Lung (tissue), 12 donors: ENCODE data around the gene PTPN14. TPM values are rescaled to one million over a fixed set of nuclear protein-coding genes. Genes with fewer than 3 reads are reported as not detected.
A peak's percentile ranks its signal among the peaks of the same experiment; 100 is the strongest.

Source experiments
- ATAC-seq: fragments of 200-7000 bp; cut with Tn5 transposase; one replicate; pipeline ENCODE4 v1.9.1; 2020; ENCODE audit warnings: moderate number of reproducible peaks; ENCODE audit not compliant: insufficient read depth, low FRiP score
- DNase-seq, 3 donors: peaks; one replicate each; pipeline ENCODE4 v3.0.0-alpha.2; 2013 to 2017
- H3K27ac ChIP-seq, 2 donors: one replicate each; pipeline ENCODE4 v1.5.1; 2013; ENCODE audit warnings: mild to moderate bottlenecking in 2 of 2, moderate library complexity in 2 of 2, control low read depth in 1 of 2, inconsistent platforms in 1 of 2, low read depth in 1 of 2, low read length in 1 of 2
- H3K27me3 ChIP-seq, 3 donors: one replicate each; pipeline ENCODE4 v1.5.1; 2013; ENCODE audit warnings: low read length in 2 of 3; ENCODE audit not compliant: control insufficient read depth in 3 of 3, insufficient read depth in 3 of 3
- H3K36me3 ChIP-seq, 4 donors: one replicate each; pipeline ENCODE4 v1.5.1; 2013; ENCODE audit warnings: low read length in 4 of 4, mild to moderate bottlenecking in 1 of 4, moderate library complexity in 1 of 4; ENCODE audit not compliant: control insufficient read depth in 4 of 4, insufficient read depth in 4 of 4
- H3K4me1 ChIP-seq, 5 donors: one replicate each; pipeline ENCODE4 v1.5.1; 2013; ENCODE audit warnings: low read length in 5 of 5, mild to moderate bottlenecking in 2 of 5, moderate library complexity in 1 of 5; ENCODE audit not compliant: control insufficient read depth in 5 of 5, insufficient read depth in 5 of 5
- H3K4me3 ChIP-seq: one replicate; pipeline ENCODE4 v1.5.1; 2013; ENCODE audit warnings: mild to moderate bottlenecking, control low read depth, moderate library complexity
- H3K9ac ChIP-seq, 2 donors: one replicate each; pipeline ENCODE4 v1.5.1; 2013; ENCODE audit warnings: low read length in 2 of 2, control low read depth in 1 of 2; ENCODE audit not compliant: insufficient read depth in 1 of 2
- H3K9me3 ChIP-seq, 4 donors: one replicate each; pipeline ENCODE4 v1.5.1; 2013; ENCODE audit warnings: low read length in 3 of 4, mild to moderate bottlenecking in 1 of 4, moderate library complexity in 1 of 4; ENCODE audit not compliant: control insufficient read depth in 4 of 4, insufficient read depth in 3 of 4
- CTCF ChIP-seq: IDR thresholded peaks from 2 replicates; pipeline ENCODE4 v1.5.1; 2012; ENCODE audit warnings: mild to moderate bottlenecking; ENCODE audit errors: control extremely low read depth, extremely low read depth
- WGBS, 2 donors: extraction: QIAGEN DNeasy Blood & Tissue Kit; methylation state at CpG; one replicate each; pipeline ENCODE4 v1.1.7; 2013; 5-methylcytosine and 5-hydroxymethylcytosine counted together
- polyA plus RNA-seq, 2 donors: library from polyadenylated mRNA; stranded (reverse); fragments of 200-250 nt; gene quantifications; one replicate each; pipeline ENCODE4 v1.2.1, GENCODE V29; 2013
- total RNA-seq, 2 donors: library from RNA; depleted of rRNA in 1 of 2; stranded (reverse); fragments of >200 nt in 1 of 2; gene quantifications; one replicate each; pipeline ENCODE4 v1.2.1, GENCODE V29; 2014 to 2021
- donor health status: control.
- donor health status: control.
- donor health status: Bipolar disorder and iron deficiency.
- donor health status: healthy.
- donor health status: DM: yes; HTN: yes; CAD: no.

PTPN14 gene
- total and polyA plus RNA-seq, 4 donors: 4.4 to 43.2 (median 15.2) TPM

DNA sequence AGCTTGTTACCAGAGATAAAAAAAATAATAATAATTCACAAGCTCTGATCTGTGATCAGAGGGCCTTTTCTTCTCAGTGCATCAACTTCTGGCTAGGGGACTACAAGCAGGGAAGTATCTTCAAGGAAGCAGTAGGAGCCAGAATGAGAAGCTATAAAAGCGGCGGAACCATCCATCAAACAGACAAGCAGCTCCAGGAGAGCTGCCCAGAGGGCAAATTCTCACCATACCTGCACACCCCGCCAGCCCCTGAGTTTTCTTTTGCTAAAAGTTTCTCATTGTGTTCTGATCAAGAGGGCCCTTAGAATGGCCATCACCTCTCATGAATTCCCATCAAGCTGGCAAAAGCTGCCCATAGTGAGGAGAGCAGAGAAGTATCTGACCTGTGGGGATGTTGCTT, 171.0 kb downstream of the PTPN14 start:
- 91 to 97% methylated on average over 3 of the region's 3 CpGs for WGBS, 2 donors
- no peak overlapping the region for H3K4me3 ChIP-seq
- H3K36me3 ChIP-seq: peaks cover 12 to 18% (median 15%) of the 10 kb centered on the region in 4 donors
- H3K27me3 ChIP-seq: no peaks in the 10 kb centered on the region
- peaks cover 0 to 7% (median 0%) of the 10 kb centered on the region in 5 donors for H3K4me1 ChIP-seq
- DNase-seq: no peak
- no peak overlapping the region for H3K27ac ChIP-seq
- TF ChIP-seq CTCF: no peak
- no peaks in the 10 kb centered on the region for H3K9me3 ChIP-seq
- no peak overlapping the region for H3K9ac ChIP-seq
- ATAC-seq: no peak

DNA sequence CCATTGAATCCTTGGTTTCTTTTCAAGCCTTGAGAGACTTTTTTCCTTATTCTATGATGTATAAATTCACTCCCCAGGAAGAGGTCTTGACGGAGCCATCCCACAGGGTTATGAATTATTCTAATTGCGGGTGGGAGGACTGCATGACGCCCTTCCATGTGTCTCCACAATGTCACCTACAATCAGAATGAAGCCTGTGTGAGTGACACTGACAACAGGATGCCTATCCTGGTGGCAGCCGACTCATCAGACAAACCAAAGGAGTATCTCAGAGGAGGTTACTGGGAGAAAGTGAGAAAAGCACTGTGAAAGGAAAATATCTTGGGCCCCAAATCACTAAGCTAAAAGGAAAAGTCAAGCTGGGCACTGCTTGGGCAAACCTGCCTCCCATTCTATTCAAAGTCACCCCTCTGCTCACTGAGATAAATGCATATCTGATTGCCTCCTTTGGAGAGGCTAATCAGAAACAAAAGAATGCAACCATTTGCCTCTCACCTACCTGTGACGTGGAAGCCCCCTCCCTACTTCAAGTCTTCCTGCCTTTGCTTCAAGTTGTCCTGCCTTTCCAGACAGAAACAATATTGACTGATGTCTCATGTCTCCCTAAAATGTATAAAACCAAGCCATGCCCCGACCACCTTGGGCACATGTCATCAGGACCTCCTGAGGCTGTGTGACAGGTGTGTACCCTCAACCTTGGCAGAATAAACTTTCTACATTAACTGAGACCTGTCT, 172.0 kb downstream of the PTPN14 start:
- 87 to 88% methylated on average over 6 of the region's 6 CpGs for WGBS, 2 donors
- no peak overlapping the region for H3K27ac ChIP-seq

GRCh38 chr1:214378492-214378891, 172.9 kb downstream of the PTPN14 start:
- Histone ChIP-seq H3K27me3 (no peaks in the 10 kb centered on the region), H3K27ac (no peak overlapping the region), H3K9me3 (no peaks in the 10 kb centered on the region), H3K4me1 (peaks cover 0 to 17% (median 0%) of the 10 kb centered on the region in 5 donors), H3K9ac (no peak overlapping the region), H3K36me3 (peaks cover 7 to 18% (median 9%) of the 10 kb centered on the region in 4 donors), H3K4me3 (no peak overlapping the region)
- TF ChIP-seq CTCF: no peak
- ATAC-seq (no peak), DNase-seq (no peak)
- 94 to 96% methylated on average over 8 of the region's 8 CpGs for WGBS, 2 donors

More for the DNA sequence above, 172.0 kb downstream of the PTPN14 start:
- Histone ChIP-seq H3K9me3 (no peaks in the 10 kb centered on the region), H3K4me3 (no peak overlapping the region), H3K4me1 (peaks cover 0 to 11% (median 0%) of the 10 kb centered on the region in 5 donors), H3K27me3 (no peaks in the 10 kb centered on the region), H3K9ac (no peak overlapping the region), H3K36me3 (peaks cover 12 to 18% (median 15%) of the 10 kb centered on the region in 4 donors)
- TF ChIP-seq CTCF: no peak
- DNase-seq (no peak), ATAC-seq (no peak)

GRCh38 chr1:214377886-214378285, 173.5 kb downstream of the PTPN14 start:
- TF ChIP-seq CTCF: no peak
- Histone ChIP-seq H3K36me3 (peaks cover 2 to 12% (median 5%) of the 10 kb centered on the region in 4 donors), H3K4me3 (no peak overlapping the region), H3K27me3 (no peaks in the 10 kb centered on the region), H3K4me1 (peaks cover 0 to 17% (median 0%) of the 10 kb centered on the region in 5 donors), H3K27ac (no peak overlapping the region), H3K9me3 (no peaks in the 10 kb centered on the region), H3K9ac (no peak overlapping the region)
- DNase-seq (peak in 2 of 3 donors; percentile 26 to 29), ATAC-seq (no peak)
- WGBS, 2 donors: 73 to 81% methylated on average over 9 of the region's 9 CpGs
